HG02763 (cell line): ENCODE measurements around the gene SIN3A.
"Not testable (repeated sequence)": the region's sequence is repeated elsewhere in the genome, so short reads cannot be mapped to it uniquely, and the experiment has no call there.

ENCODE experiments used
- ATAC-seq: cut with Tn5 transposase; IDR thresholded peaks from one replicate; pipeline ENCODE4 v1.9.1; 2021; ENCODE audit warnings: mild to moderate bottlenecking, moderate library complexity; ENCODE audit not compliant: unreplicated experiment

Gene SIN3A

GRCh38 chr15:75339531-75340240 is 111.8 kb downstream of the SIN3A start:
- no peak for ATAC-seq

- no peak for ATAC-seq
Measured at GRCh38 chr15:75338661-75339240, 112.7 kb downstream of the SIN3A start.

- ATAC-seq = no peak
Measured at GRCh38 chr15:75335705-75336355, 115.7 kb downstream of the SIN3A start, which contains the start of gene COMMD4. Gene COMMD4 (plus strand): TSS chr15:75336063. CDS start chr15:75336090, 27 bp downstream.

GRCh38 chr15:75335313-75335704 is 116.2 kb downstream of the SIN3A start:
- no peak for ATAC-seq

- not testable (repeated sequence) for ATAC-seq
Measured at GRCh38 chr15:75333654-75334419, 117.7 kb downstream of the SIN3A start.

GRCh38 chr15:75332093-75332492 is 119.4 kb downstream of the SIN3A start:
- not testable (repeated sequence) for ATAC-seq

GRCh38 chr15:75329571-75329970 is 121.9 kb downstream of the SIN3A start:
- no peak for ATAC-seq

- no peak for ATAC-seq
Measured at GRCh38 chr15:75328493-75329314, 122.8 kb downstream of the SIN3A start.

GRCh38 chr15:75327491-75327890 is 124.0 kb downstream of the SIN3A start:
- no peak for ATAC-seq

GRCh38 chr15:75327005-75327404 is 124.5 kb downstream of the SIN3A start:
- ATAC-seq = no peak

- no peak for ATAC-seq
Measured at GRCh38 chr15:75325922-75326321, 125.6 kb downstream of the SIN3A start.

GRCh38 chr15:75321711-75322110 is 129.8 kb downstream of the SIN3A start:
- ATAC-seq = no peak
